Ascending aorta (tissue), 2 donors: ENCODE results near the gene CNGB1. TPM values are rescaled to one million over a fixed set of nuclear protein-coding genes. Genes with fewer than 3 reads are reported as not detected.
"Not testable (repeated sequence)": the region's sequence is repeated elsewhere in the genome, so short reads cannot be mapped to it uniquely, and the experiment has no call there.

Experiments used
- DNase-seq, 2 donors: peaks; one replicate each; pipeline ENCODE4 v3.0.0-alpha.2; 2019; ENCODE audit warnings: low spot score in 2 of 2
- H3K27ac ChIP-seq, 2 donors: fragments of 200-600 bp; sonication (generic); one replicate each; pipeline ENCODE4 v1.5.1; 2016 to 2017; ENCODE audit warnings: mild to moderate bottlenecking in 1 of 2
- H3K27me3 ChIP-seq: fragments of 200-600 bp; sonication (generic); one replicate; pipeline ENCODE4 v1.5.1; 2017
- H3K36me3 ChIP-seq, 2 donors: fragments of 200-600 bp; sonication (generic); one replicate each; pipeline ENCODE4 v1.5.1; 2016
- H3K4me1 ChIP-seq, 2 donors: fragments of 200-600 bp; sonication (generic); one replicate each; pipeline ENCODE4 v1.5.1; 2016 to 2017; ENCODE audit warnings: mild to moderate bottlenecking in 1 of 2
- H3K4me3 ChIP-seq, 2 donors: fragments of 200-600 bp; sonication (generic); one replicate each; pipeline ENCODE4 v1.5.1; 2016 to 2017; ENCODE audit warnings: mild to moderate bottlenecking in 1 of 2
- H3K9me3 ChIP-seq, 2 donors: fragments of 200-600 bp; sonication (generic); one replicate each; pipeline ENCODE4 v1.5.1; 2016
- CTCF ChIP-seq, 3 experiments: fragments of 200-600 bp in 2 of 3; fragments of 450-650 bp in 1 of 3; sonication (generic) in 2 of 3; IDR thresholded peaks; one replicate each; pipeline ENCODE4 v1.5.1; 2016 to 2019; ENCODE audit warnings: antibody characterized with exemption in 3 of 3, mild to moderate bottlenecking in 1 of 3, moderate library complexity in 1 of 3
- intact Hi-C: fragments of 100-400 bp; cut with DNase I; formaldehyde crosslinking; loops from one replicate; pipeline ENCODE4 v1.15.1; 2023
- total RNA-seq: library from RNA; depleted of rRNA; stranded (reverse); fragments of >200 nt; gene quantifications from one replicate; pipeline ENCODE4 v1.1.0, GENCODE V29; 2016

Gene CNGB1
- total RNA-seq, 1 donor from 2014 or later, result not detected

- Histone ChIP-seq H3K4me1 (no peaks in the 10 kb centered on the region), H3K36me3 (no peaks in the 10 kb centered on the region), H3K4me3 (no peak overlapping the region), H3K27ac (no peak overlapping the region), H3K9me3 (peaks cover 0 to 6% of the 10 kb centered on the region in 2 donors), H3K27me3 (no peaks in the 10 kb centered on the region)
- DNase-seq, result no peak
- no peak for TF ChIP-seq CTCF (IDR thresholded peaks at IDR 0.05)
- intact Hi-C loops, result no loop called here
Measured at GRCh38 chr16:57855188-57855587, 115.7 kb downstream of the CNGB1 start.

- Histone ChIP-seq H3K4me3 (no peak overlapping the region), H3K4me1 (no peaks in the 10 kb centered on the region), H3K36me3 (no peaks in the 10 kb centered on the region), H3K27ac (no peak overlapping the region), H3K9me3 (peaks cover 0 to 5% of the 10 kb centered on the region in 2 donors), H3K27me3 (no peaks in the 10 kb centered on the region)
- intact Hi-C loops, result no loop called here
- TF ChIP-seq CTCF (IDR thresholded peaks at IDR 0.05), result no peak
- no peak for DNase-seq
Measured at GRCh38 chr16:57852189-57852588, 118.7 kb downstream of the CNGB1 start.

- no peak for TF ChIP-seq CTCF (IDR thresholded peaks at IDR 0.05)
- no peak overlapping the region for H3K27ac ChIP-seq
- no peaks in the 10 kb centered on the region for H3K27me3 ChIP-seq
- H3K4me3 ChIP-seq, result no peak overlapping the region
- no peak for DNase-seq
- intact Hi-C loops, result no loop called here
- H3K4me1 ChIP-seq, result no peaks in the 10 kb centered on the region
- H3K9me3 ChIP-seq, result no peaks in the 10 kb centered on the region
- no peaks in the 10 kb centered on the region for H3K36me3 ChIP-seq
Measured at GRCh38 chr16:57848181-57848580, 122.7 kb downstream of the CNGB1 start.

- H3K4me3 ChIP-seq, H3K9me3 ChIP-seq, intact Hi-C loops, DNase-seq, H3K27ac ChIP-seq, H3K27me3 ChIP-seq, H3K36me3 ChIP-seq, H3K4me1 ChIP-seq: not testable (repeated sequence)
Measured at GRCh38 chr16:57846931-57847330, 124.0 kb downstream of the CNGB1 start.

- no peak overlapping the region for H3K4me3 ChIP-seq
- intact Hi-C loops, result no loop called here
- H3K9me3 ChIP-seq, result no peaks in the 10 kb centered on the region
- no peak for TF ChIP-seq CTCF (IDR thresholded peaks at IDR 0.05)
- H3K27me3 ChIP-seq, result no peaks in the 10 kb centered on the region
- H3K27ac ChIP-seq, result no peak overlapping the region
- no peak for DNase-seq
- H3K36me3 ChIP-seq, result no peaks in the 10 kb centered on the region
- H3K4me1 ChIP-seq, result no peaks in the 10 kb centered on the region
Measured at GRCh38 chr16:57846078-57846697, 124.7 kb downstream of the CNGB1 start.

- Histone ChIP-seq H3K27me3 (no peaks in the 10 kb centered on the region), H3K36me3 (no peaks in the 10 kb centered on the region), H3K9me3 (no peaks in the 10 kb centered on the region), H3K4me3 (no peak overlapping the region), H3K27ac (no peak overlapping the region), H3K4me1 (no peaks in the 10 kb centered on the region)
- TF ChIP-seq CTCF (IDR thresholded peaks at IDR 0.05), result no peak
- intact Hi-C loops, result no loop called here
- no peak for DNase-seq
Measured at GRCh38 chr16:57845115-57845514, 125.8 kb downstream of the CNGB1 start.
